ENCODE measurements around the gene NKX2-3. TPM values are rescaled to one million over a fixed set of nuclear protein-coding genes. Genes with fewer than 3 reads are reported as not detected.

Gene NKX2-3
- total RNA-seq, 2 experiments from 2014 or later, result not detected

GRCh38 chr10:99521765-99522469, 10.8 kb upstream of the NKX2-3 start:
- no peak overlapping the region for H3K4me3 Mint-ChIP-seq

GRCh38 chr10:99522470-99523250, 10.1 kb upstream of the NKX2-3 start:
- Mint-ChIP-seq H3K27me3 (peaks cover 84% of the 10 kb centered on the region), H3K27ac (no peak overlapping the region), H3K9me3 (ENCODE audit: low read depth) (no peaks in the 10 kb centered on the region), H3K36me3 (no peaks in the 10 kb centered on the region), H3K4me1 (peaks cover 2% of the 10 kb centered on the region), H3K4me3 (no peak overlapping the region)
- ATAC-seq, result no peak
- CTCF ChIA-PET, result no interaction called here
- DNase-seq, result no peak

More at GRCh38 chr10:99521765-99522469, 10.8 kb upstream of the NKX2-3 start:
- no peak overlapping the region for H3K27ac Mint-ChIP-seq
- no peaks in the 10 kb centered on the region for H3K9me3 Mint-ChIP-seq (ENCODE audit: low read depth)
- ATAC-seq (no peak), DNase-seq (no peak)
- peaks cover 2% of the 10 kb centered on the region for H3K4me1 Mint-ChIP-seq
- no peaks in the 10 kb centered on the region for H3K36me3 Mint-ChIP-seq
- CTCF ChIA-PET, result interaction anchor here (0.9 kb wide), 1 partner anchor 10 kb away, joined by 3 read pairs; no protein-coding TSS in a partner anchor
- H3K27me3 Mint-ChIP-seq, result peaks cover 81% of the 10 kb centered on the region

GRCh38 chr10:99523251-99523773, 9.4 kb upstream of the NKX2-3 start:
- Mint-ChIP-seq H3K27me3 (peaks cover 84% of the 10 kb centered on the region), H3K27ac (no peak overlapping the region), H3K4me1 (peaks cover 6% of the 10 kb centered on the region), H3K36me3 (no peaks in the 10 kb centered on the region), H3K9me3 (ENCODE audit: low read depth) (no peaks in the 10 kb centered on the region), H3K4me3 (no peak overlapping the region)
- CTCF ChIA-PET, result no interaction called here
- DNase-seq, result no peak
- ATAC-seq, result no peak

- Mint-ChIP-seq H3K9me3 (ENCODE audit: low read depth) (no peaks in the 10 kb centered on the region), H3K4me1 (peaks cover 10% of the 10 kb centered on the region), H3K36me3 (no peaks in the 10 kb centered on the region), H3K4me3 (no peak overlapping the region), H3K27ac (no peak overlapping the region), H3K27me3 (peaks cover 85% of the 10 kb centered on the region)
- no peak for DNase-seq
- CTCF ChIA-PET, result no interaction called here
- ATAC-seq, result no peak
These were observed 8.6 kb upstream of the NKX2-3 start for GRCh38 chr10:99524050-99524666.

- Mint-ChIP-seq H3K4me3 (no peak overlapping the region), H3K4me1 (peaks cover 11% of the 10 kb centered on the region), H3K36me3 (no peaks in the 10 kb centered on the region), H3K27me3 (peaks cover 85% of the 10 kb centered on the region), H3K9me3 (ENCODE audit: low read depth) (no peaks in the 10 kb centered on the region), H3K27ac (no peak overlapping the region)
- CTCF ChIA-PET, result no interaction called here
- no peak for DNase-seq
- ATAC-seq, result no peak
These were observed 7.9 kb upstream of the NKX2-3 start for GRCh38 chr10:99524736-99525380.

- no peak overlapping the region for H3K4me3 Mint-ChIP-seq
- H3K36me3 Mint-ChIP-seq, result no peaks in the 10 kb centered on the region
- DNase-seq (no peak), ATAC-seq (no peak)
- H3K27me3 Mint-ChIP-seq, result peaks cover 85% of the 10 kb centered on the region
- no peaks in the 10 kb centered on the region for H3K9me3 Mint-ChIP-seq (ENCODE audit: low read depth)
- peaks cover 12% of the 10 kb centered on the region for H3K4me1 Mint-ChIP-seq
- CTCF ChIA-PET, result no interaction called here
- H3K27ac Mint-ChIP-seq, result no peak overlapping the region
These were observed 6.8 kb upstream of the NKX2-3 start for GRCh38 chr10:99525897-99526296.

GRCh38 chr10:99526861-99527504, 5.8 kb upstream of the NKX2-3 start:
- H3K27me3 Mint-ChIP-seq, result peaks cover 88% of the 10 kb centered on the region
- H3K4me1 Mint-ChIP-seq, result peaks cover 16% of the 10 kb centered on the region
- DNase-seq (no peak), ATAC-seq (no peak)
- H3K4me3 Mint-ChIP-seq, result no peak overlapping the region
- CTCF ChIA-PET, result no interaction called here
- H3K27ac Mint-ChIP-seq, result no peak overlapping the region
- H3K9me3 Mint-ChIP-seq (ENCODE audit: low read depth), result no peaks in the 10 kb centered on the region
- peaks cover 2% of the 10 kb centered on the region for H3K36me3 Mint-ChIP-seq

GRCh38 chr10:99527526-99528493, 4.9 kb upstream of the NKX2-3 start:
- DNase-seq (no peak), ATAC-seq (no peak)
- CTCF ChIA-PET, result no interaction called here
- Mint-ChIP-seq H3K4me1 (peaks cover 18% of the 10 kb centered on the region), H3K27me3 (peaks cover 91% of the 10 kb centered on the region), H3K27ac (no peak overlapping the region), H3K36me3 (peaks cover 3% of the 10 kb centered on the region), H3K9me3 (ENCODE audit: low read depth) (no peaks in the 10 kb centered on the region), H3K4me3 (no peak overlapping the region)

GRCh38 chr10:99528494-99529441, 4.0 kb upstream of the NKX2-3 start:
- H3K4me3 Mint-ChIP-seq, result no peak overlapping the region
- H3K27me3 Mint-ChIP-seq, result peaks cover 93% of the 10 kb centered on the region
- ATAC-seq (no peak), DNase-seq (no peak)
- peaks cover 3% of the 10 kb centered on the region for H3K36me3 Mint-ChIP-seq
- CTCF ChIA-PET, result no interaction called here
- H3K4me1 Mint-ChIP-seq, result peaks cover 23% of the 10 kb centered on the region
- no peaks in the 10 kb centered on the region for H3K9me3 Mint-ChIP-seq (ENCODE audit: low read depth)
- no peak overlapping the region for H3K27ac Mint-ChIP-seq

GRCh38 chr10:99529591-99530107, 3.1 kb upstream of the NKX2-3 start:
- peaks cover 29% of the 10 kb centered on the region for H3K4me1 Mint-ChIP-seq
- DNase-seq, result no peak
- H3K4me3 Mint-ChIP-seq, result no peak overlapping the region
- ATAC-seq, result no peak
- no peaks in the 10 kb centered on the region for H3K9me3 Mint-ChIP-seq (ENCODE audit: low read depth)
- CTCF ChIA-PET, result interaction anchor here (0.7 kb wide), 1 partner anchor 18 kb away, joined by 5 read pairs; no protein-coding TSS in a partner anchor
- peaks cover 93% of the 10 kb centered on the region for H3K27me3 Mint-ChIP-seq
- peaks cover 3% of the 10 kb centered on the region for H3K36me3 Mint-ChIP-seq
- no peak overlapping the region for H3K27ac Mint-ChIP-seq

Measured in activated CD8-positive, alpha-beta memory T cell treated with anti-CD3 and anti-CD28 coated beads, Interleukin-2, amount 10 ng/mL, durations not matched to agents 7 days and 5 days (primary cell).